Kidney glomerular epithelial cell (primary cell): Measurements from ENCODE around the gene PIK3R2.
"Not testable (repeated sequence)": the region's sequence is repeated elsewhere in the genome, so short reads cannot be mapped to it uniquely, and the experiment has no call there.

Experiments used
- DNase-seq: peaks from one replicate; lab custom pipeline; 2025; lab: John Stamatoyannopoulos, UW

Gene PIK3R2

GRCh38 chr19:18203863-18204393 lies 51.0 kb downstream of the PIK3R2 start, which contains the start of gene RAB3A:
TSS of gene RAB3A (minus strand) at chr19:18204042. CDS start at chr19:18202740, 1,302 bp downstream.
- peak; percentile 100 for DNase-seq

GRCh38 chr19:18204394-18205199 lies 51.6 kb downstream of the PIK3R2 start:
- DNase-seq, result no peak

- no peak for DNase-seq
These were observed 52.4 kb downstream of the PIK3R2 start for GRCh38 chr19:18205200-18205892.

DNA sequence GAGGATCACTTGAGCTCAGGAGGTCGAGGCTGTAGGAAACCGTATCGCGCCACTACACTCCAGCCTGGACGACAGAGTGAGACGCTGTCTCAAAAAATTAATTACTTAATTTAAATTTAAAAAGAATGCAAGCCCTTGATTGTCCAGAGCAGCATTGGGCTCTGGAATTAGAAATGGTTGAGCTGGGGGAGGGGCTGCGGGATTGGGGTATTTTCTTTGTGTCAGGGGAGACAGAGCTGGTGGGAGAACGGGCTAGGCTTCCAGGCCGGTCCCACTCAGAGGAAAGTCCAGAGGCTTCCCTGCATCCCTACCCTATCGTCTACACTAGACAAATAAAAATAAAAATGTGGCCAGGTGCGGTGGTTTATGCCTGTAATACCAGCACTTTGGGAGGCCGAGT lies 53.1 kb downstream of the PIK3R2 start:
- no peak for DNase-seq

GRCh38 chr19:18208098-18208951 lies 55.4 kb downstream of the PIK3R2 start:
- DNase-seq, result no peak

DNA sequence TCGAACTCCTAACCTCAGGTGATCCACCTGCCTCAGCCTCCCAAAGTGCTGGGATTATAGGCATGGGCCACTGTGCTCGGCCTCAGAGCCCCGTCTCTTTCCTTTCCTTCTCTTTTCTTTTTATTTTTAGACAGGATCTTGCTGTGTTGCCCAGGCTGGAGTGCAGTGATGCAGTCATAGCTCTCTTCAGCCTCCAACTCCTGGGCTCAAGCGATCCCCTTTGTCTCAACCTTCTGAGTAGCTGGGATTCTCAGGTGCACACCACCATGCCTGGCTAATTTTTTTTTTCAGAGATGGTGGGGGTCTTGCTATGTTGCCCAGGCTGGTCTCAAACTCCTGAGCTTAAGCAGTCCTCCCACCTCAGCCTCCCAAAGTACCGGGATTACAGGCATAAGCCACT lies 56.9 kb downstream of the PIK3R2 start:
- DNase-seq, result not testable (repeated sequence)

GRCh38 chr19:18211683-18212082 lies 58.7 kb downstream of the PIK3R2 start:
- no peak for DNase-seq

DNA sequence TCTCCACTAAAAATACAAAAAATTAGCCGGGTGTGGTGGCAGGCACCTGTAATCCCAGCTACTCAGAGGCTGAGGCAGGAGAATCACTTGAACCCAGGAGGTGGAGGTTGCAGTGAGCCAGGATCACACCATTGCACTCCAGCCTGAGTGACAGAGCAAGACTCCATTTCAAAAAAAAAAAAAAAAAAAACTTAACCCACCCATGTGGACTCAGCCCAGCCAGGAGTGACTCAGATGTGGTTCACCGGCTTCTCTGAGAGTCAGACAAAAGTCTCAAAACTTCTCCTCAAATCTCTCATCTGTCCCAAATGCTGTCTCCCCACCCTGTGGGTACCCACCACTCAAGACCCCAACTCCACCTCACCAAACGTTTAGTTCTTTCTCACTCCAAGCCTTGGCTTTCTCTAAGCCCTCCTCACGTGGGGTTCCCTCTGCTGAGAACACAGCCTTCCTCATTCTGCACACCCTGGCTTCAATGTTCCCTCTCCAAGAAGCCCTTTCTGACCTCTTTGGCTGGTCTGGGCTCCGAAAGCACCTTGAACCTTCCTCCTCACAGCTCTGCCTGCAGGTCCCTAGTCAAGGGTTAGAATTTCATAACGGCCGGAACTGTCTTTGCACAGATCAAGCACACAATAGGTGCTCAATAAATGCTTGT lies 61.9 kb downstream of the PIK3R2 start:
- no peak for DNase-seq

DNA sequence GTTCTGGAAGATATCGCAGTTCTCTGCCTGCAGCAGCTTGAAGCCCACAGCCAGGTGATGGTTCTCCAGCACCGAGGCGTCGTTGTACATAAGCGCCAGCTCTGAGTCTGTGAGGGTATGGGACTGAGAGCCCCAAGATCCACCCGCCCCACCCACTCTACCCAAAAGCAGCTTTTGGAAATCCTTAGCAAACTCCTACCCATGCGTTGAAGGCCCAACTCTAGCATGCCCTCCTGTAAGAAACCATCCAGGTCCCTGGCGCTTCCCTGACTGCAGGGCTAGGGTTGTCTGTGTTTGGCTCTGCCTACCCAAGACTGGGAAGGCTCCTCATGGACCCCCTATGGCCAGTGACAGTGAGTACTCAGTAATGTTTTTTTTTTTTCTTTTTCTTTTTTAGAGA lies 63.8 kb downstream of the PIK3R2 start:
- DNase-seq, result no peak

DNA sequence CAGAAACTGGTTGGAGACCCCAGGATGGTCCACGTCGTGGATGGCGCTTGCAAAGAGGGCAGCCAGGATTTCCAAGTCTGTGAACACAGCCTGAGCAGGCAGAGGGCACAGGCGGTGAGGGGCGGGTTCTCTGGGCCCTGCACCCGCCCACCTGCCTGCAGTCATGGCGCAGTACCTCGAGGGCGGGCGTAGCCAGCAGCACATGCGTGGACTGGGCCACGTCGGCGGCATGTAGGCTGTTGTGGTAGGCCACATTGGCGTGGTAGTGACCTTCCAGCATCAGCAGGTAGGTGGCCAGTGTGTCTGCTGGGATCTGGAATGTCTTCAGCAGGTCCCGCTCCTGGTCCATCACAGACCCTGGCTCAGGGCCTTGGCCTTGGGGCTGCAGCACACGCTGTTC lies 65.2 kb downstream of the PIK3R2 start:
- DNase-seq, result no peak

DNA sequence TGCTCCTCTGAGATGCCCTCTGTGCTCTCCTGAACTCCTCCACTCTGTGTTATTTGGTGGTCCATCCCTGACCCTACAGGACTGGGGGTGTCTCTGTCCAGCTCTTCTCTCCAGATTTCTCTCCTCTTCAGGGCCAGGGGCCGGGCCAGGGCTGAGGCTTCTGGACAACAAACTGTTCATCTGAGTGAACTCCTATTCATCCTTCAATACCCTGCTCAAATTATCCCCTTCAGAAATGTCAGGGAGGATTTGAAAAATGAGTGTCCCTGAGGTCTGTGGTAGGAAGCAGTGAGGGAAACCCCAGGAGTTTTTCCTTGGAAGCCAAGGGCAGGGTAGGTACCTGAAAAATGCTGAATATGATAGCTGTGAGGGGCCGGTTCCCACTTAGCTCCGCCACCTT lies 65.6 kb downstream of the PIK3R2 start:
- no peak for DNase-seq
